HG03139 (cell line): ENCODE results near the gene CXCL9.
"Not testable (repeated sequence)": the region's sequence is repeated elsewhere in the genome, so short reads cannot be mapped to it uniquely, and the experiment has no call there.

Source experiments
- ATAC-seq: cut with Tn5 transposase; IDR thresholded peaks from one replicate; pipeline ENCODE4 v1.9.1; 2021; ENCODE audit not compliant: unreplicated experiment

Gene CXCL9

DNA sequence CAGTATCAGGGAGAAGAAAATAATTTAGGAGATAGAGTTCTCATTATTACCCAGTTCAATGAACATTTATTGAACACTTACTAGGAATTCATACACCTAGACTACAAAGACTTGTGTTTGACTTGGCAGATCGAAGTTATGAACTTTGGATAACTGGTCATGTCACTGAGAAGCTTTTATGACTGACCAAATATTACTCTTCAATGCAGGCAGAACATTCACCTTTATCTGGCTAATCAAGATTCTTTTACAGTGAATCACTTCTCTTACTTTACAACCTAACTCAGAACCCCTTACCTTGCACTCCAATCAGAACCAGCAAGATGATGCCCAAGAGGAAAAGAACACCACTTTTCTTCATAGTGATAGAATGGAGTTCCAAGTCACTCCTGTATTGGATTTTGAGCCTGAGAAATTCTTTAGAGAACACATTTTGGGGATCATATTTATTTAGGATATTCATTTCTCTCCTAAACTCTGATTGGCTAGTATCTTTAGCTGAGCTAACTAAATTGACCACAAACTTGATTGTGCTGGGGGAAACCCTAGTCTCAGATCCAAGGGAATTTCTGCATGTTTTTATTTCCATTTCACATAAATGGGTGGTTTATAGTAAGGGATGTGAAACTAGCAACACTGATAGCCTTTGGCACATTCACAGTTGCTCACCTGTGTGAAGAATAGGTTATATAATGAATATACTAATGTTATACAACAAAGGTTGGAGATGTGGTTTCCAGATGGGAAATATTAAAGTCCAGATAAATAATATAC lies at the start of gene CXCL9:
Gene CXCL9, minus strand, starts transcription at position 421 of the 774 bp plus-strand sequence. Its CDS starts 60 bp downstream, at position 361.
- ATAC-seq = no peak

DNA sequence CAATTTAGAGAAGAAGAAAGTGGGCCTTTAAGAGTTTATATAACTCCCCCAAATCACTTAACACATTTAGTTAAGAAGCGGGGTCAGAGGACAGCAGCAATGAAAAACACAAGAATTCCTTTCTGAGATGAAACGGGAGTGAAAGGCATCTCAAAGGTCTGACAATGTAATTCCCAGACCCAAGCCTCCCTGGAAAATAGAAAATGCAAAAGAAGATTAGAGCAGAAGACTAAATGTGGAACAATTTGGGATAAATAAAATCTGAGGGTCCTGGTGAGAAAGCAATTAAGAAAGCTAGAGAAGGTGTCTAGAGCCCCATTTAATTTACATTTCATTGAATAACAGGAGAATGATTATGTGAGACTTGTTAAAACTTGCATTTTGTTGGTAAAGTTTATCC lies 48.1 kb upstream of the CXCL9 start:
- ATAC-seq = no peak

DNA sequence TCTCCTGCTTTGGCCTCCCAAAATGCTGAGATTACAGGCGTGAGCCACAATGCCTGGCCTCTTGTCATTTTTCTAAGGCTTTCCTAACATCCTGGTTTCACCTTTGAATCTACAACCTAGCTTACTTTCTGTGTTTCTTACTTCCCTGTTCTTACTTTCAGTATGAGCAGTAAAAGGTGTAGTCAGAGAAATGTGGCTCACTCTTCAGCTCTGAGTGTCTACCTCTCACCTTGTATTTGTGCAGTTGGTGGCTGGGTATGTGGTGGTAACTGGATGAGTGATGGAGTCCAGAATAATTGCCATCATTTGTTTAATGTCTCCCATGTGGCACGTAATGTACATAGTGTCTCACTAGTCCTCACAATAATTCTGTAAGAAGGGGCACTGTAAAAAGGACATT lies 47.7 kb upstream of the CXCL9 start:
- ATAC-seq = peak; percentile 97

DNA sequence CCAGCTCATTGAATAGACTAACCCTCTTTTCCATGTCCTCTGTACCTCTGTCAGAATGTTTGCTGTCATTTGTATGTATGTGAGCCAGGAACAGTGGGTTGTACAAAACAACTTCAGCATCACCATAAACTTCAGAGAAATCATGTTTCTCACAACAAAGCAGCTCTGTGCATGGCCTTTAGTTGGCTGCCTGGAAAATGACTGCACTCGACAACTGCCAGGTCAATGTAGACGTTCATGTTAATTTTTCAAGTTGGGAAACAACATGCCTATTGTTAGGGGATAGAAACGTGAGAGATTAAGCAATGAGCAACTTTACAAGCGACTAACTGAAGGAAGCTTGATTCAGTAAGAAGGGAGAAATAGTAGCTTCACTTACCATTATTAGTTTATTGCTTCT lies 46.4 kb upstream of the CXCL9 start:
- no peak for ATAC-seq

DNA sequence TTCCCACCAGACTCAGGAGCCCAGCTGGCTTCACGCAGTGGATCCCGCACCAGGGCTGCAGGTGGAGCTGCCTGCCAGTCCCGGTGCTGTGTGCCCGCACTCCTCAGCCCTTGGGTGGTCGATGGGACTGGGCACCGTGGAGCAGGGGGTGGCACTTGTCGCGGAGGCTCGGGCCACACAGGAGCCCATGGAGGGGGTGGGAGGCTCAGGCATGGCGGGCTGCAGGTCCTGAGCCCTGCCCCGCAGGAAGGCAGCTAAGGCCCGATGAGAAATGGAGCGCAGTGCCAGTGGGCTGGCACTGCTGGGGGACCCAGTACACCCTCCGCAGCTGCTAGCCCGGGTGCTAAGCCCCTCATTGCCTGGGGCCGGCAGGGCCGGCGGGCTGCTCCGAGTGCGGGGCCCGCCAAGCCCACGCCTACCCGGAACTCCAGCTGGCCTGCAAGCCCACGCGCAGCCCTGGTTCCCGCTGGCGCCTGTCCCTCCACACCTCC lies 43.3 kb upstream of the CXCL9 start:
- ATAC-seq = not testable (repeated sequence)

DNA sequence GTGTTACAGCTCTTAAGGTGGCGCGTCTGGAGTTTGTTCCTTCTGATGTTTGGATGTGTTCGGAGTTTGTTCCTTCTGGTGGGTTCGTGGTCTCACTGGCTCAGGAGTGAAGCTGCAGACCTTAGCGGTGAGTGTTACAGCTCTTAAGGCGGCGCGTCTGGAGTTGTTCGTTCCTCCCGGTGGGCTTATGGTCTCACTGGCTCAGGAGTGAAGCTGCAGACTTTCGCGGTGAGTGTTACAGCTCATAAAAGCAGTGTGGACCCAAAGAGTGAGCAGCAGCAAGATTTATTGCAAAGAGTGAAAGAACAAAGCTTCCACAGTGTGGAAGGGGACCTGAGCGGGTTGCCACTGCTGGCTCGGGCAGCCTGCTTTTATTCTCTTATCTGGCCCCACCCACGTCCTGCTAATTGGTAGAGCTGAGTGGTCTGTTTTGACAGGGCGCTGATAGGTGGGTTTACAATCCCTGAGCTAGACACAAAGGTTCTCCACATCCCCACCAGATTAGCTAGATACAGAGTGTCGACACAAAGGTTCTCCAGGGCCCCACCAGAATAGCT lies 42.6 kb upstream of the CXCL9 start:
- ATAC-seq = not testable (repeated sequence)

DNA sequence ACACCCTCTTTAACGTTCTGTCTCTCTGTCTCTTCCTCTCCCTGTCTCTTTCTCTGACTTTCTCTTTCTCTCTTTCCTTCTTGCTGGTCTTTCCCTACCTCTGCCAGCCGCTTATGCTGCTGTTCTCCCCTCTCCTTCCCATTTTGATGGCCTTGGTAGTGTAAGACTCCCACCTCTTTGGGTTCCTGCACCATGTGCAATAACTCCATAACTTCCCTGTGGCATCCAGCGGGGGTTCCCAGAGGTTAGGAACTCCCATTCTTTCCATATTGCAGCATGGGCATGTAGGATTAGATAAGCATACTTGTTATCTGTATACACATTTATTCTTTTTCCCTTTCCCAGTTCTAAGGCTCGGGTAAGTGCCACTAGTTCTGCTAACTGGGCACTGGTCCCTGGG lies 37.4 kb upstream of the CXCL9 start:
- ATAC-seq = not testable (repeated sequence)

DNA sequence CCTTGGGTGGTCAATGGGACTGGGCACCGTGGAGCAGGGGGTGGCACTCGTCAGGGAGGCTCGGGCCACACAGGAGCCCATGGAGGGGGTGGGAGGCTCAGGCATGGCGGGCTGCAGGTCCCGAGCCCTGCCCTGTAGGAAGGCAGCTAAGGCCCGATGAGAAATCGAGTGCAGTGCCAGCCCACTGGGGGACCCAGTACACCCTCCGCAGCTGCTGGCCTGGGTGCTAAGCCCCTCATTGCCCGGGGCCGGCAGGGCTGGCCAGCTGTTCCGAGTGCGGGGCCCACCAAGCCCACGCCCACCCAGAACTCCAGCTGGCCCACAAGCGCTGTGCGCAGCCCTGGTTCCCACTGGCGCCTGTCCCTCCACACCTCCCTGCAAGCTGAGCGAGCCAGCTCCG lies 36.0 kb upstream of the CXCL9 start:
- not testable (repeated sequence) for ATAC-seq

DNA sequence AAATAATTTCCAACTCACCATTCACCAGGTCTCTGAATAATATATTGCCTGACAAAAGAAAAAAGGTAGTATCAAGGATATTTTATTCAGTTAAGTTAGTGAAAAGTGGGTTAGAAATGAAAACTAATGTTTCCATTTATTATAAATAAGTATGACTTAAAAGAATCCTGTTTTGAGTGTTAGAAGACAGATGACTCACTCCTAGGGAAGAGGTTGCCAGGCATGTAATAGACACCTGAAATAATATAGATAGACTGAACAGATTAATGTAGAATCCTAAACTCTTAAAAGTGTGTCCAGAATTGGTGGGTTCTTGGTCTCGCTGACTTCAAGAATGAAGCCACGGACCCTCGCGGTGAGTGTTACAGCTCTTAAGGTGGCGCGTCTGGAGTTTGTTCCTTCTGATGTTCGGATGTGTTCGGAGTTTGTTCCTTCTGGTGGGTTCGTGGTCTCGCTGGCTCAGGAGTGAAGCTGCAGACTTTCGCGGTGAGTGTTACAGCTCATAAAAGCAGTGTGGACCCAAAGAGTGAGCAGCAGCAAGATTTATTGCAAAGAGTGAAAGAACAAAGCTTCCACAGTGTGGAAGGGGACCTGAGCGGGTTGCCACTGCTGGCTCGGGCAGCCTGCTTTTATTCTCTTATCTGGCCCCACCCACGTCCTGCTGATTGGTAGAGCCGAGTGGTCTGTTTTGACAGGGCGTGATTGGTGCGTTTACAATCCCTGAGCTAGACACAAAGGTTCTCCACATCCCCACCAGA lies 35.1 kb upstream of the CXCL9 start:
- ATAC-seq = not testable (repeated sequence)

DNA sequence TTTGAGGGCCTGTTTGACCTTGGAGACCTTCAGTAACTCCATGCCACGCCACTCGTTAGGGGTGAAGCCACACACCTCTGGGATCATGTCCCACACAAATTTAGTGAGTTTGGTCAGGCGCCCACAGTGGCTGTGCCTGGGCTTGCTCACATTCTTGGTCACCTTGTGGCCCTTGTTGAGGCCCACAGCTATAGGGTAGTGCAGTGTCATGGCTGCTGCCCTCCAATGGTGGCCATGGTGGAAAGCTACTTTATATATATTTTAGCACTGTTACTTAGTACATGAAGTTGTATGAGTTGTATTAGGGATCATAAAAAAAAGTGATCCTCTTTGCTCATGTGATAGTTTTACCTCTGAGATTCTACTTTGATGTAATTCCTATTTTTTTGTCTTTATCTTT lies 29.5 kb upstream of the CXCL9 start:
- no peak for ATAC-seq

DNA sequence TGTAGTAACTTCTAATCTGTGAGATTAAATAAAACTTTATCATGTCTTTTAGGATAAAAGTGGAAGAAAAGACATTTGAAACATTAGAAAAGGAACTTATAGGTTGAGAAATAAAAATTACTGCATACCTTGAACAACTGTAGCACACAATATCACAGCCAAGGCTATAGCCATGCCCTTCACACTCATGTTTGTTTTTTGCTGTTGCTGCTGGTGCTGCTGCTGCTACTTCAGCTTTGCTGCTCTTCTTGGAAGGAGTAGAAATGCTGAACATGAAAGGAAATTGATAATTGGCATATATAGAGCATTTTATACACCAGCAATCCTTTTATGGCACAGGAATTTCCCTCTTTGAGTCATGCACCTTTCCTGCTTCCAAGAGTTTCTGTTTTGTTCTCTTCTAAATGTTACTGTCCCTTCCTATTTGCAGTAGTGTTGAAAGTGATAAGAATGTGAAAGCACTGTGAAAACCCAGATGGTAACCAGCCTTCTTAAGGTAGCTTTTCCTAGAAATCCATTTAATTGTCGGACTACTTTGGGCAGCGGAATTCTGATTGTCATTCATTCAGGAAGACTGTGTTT lies 28.6 kb upstream of the CXCL9 start, which contains the start of gene CXCL11:
Gene CXCL11, minus strand, starts transcription at position 272 of the 582 bp plus-strand sequence. Its CDS starts 83 bp downstream, at position 189.
- ATAC-seq = no peak

DNA sequence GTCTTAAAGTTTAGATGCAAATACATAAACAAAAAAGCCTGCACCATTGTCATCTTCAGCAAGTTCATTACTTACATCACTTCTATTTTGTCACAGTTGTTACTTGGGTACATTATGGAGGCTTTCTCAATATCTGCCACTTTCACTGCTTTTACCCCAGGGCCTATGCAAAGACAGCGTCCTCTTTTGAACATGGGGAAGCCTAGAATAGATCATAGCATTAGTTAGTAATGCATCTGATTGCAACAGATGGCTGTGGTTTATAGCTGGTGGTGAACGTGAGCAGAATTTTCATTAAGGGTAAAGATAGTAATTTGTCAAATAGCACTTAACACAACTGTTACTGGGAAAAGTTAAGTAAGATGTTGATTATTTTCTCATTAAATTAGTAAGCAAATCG lies 27.8 kb upstream of the CXCL9 start:
- no peak for ATAC-seq

DNA sequence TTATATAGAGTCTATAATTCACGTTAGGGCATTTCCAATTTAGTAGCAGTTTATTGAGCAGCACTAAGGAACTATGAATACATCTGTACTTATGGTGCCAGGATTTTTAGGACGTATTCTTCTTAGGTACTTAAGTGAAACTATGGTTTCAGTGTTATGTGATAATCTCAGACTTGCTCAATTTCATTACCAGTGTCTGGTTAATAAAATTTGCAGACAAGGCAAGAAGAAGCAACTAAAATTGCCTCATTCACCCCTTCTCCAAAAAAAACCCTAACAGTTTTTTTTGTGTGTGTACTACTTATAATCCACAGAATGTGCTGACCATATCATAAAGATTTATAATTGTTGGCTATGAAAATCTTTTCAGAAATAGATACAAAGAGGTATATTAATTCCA lies 22.0 kb upstream of the CXCL9 start:
- ATAC-seq = no peak

DNA sequence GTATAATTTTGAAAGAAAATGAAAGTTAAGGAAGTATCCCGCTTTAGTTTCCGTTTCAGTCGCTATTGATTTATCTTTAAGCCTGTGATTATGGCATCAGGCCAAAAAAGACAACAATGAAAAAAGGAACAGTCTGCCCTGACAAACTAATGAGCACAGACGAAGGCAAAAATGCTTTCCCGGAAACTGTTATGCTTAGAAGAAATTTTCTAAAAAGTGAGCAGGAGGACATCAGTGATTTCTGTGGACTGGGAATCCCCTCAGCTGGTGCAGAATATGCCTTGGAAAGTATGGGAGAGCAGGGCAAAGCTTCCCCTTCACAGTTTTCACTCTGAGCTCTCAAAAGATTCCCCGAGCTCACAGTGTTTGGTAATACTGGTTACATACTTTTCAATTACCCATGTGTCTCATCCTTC lies 21.0 kb upstream of the CXCL9 start:
- no peak for ATAC-seq

DNA sequence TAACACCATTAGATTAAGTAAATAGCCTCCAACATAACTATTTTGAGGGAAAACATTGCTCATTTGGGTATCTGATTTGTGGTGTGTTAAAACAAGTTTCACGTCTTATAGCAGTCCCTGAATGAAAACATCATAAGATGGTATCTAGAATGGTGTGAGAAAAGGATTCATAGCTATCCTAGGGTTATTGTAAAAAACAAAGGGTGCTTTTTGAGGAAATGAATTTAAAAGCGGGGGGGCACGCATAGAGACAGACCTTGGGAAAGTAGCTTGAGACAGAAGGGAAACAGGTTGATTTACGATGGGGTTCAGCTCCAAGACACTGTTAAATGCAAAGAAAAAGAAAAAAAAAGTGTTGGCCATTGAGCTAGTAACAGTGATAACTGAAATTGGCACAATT lies 16.8 kb upstream of the CXCL9 start:
- no peak for ATAC-seq

DNA sequence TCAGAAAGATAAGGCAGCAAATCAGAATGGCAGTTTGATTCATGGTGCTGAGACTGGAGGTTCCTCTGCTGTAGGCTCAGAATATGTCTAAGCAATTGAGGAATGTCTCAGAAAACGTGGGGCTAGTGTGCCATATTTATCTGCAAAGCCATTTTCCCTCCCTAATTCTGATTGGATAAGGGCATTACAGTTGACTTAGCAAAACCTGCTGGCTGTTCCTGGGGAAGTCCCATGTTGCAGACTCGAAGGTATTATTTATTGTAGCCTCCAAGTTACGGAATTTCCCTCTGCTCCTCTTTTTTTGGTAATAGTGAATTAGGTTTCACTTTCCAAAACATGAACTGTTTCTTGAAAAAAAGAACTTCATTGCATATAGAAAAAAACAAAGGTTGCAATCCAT lies 16.1 kb upstream of the CXCL9 start, which contains the start of gene CXCL10:
Gene CXCL10, minus strand, starts transcription at position 109 of the 400 bp plus-strand sequence. Its CDS starts 66 bp downstream, at position 43.
- ATAC-seq = no peak

DNA sequence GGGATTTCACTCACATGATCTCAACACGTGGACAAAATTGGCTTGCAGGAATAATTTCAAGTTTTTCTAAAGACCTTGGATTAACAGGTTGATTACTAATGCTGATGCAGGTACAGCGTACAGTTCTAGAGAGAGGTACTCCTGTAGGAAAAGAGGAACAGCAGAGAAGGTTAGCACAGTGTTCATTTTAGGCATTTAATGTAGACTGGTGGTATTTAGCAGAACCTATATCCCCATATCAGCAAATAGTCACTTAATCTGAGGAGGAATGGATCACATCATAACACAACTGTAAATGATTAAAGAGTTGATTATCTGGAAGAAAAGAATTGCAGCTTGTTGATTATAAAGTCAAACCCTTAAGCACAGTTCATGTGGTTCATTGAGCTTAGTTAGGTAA lies 15.4 kb upstream of the CXCL9 start:
- ATAC-seq = no peak

DNA sequence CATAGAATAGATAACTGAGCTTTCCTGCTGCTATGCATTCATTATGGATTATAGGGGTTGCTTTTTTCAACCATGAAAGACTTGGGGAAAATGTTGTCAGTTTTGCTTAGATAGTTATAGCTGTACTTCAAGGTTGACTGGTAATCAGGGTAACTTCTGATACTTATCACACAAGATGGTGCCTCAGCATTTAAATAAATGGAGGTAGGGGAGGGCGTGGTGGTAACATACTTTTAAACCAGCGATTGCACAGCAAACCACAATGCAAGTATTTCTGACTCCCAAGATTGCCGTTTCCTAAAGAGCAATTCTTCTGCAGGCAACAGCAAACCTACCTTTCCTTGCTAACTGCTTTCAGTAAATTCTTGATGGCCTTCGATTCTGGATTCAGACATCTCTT lies 14.7 kb upstream of the CXCL9 start:
- no peak for ATAC-seq

DNA sequence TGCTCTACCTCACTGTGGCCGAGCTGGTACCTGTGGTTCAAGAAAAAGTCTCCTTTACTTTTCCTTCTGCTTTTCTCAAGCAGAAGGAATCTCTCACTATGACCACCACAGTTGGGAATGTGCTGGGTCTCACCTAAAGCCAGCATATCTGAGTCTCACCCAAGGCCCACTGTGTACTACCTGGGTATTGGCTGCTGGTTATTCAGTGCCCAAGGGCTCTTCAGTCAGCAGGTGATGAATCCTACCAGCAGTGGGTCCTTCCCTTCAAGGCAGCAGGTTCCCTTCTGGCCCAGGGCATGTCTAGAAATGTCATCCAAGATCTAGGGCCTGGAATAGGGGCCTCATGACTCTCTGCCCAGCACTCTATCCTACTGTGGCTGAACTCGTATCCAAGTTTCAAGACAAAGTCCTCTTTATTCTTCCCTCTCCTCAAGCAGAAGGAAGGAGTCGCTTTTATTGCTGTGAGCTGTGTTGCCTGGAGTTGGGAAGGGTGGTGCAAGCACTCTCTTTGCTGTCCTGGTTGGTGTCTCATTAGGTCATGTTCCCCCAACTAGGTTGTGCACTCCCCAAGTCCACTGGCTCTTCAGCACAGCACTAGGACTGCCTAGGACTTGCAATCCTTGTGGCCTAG lies 9.9 kb upstream of the CXCL9 start:
- no peak for ATAC-seq

DNA sequence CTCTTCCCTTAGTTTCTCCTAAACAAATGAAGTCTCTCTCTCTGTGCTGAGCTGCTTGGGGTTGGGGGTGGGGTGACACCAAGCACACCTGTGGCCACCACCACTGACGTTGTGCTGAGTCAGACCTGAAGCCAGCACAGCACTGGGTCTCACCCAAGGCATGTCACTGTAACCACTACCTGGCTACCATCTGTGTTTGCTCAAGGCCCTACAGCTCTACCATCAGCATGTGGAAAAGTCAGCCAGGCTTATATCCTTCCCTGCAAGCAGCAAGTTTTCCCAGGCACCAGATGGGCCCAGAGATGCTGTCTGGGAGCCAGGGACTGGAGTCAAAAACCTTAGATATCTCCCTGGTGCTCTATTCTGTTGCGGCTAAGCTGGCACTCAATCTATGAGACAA lies 9.1 kb upstream of the CXCL9 start:
- ATAC-seq = peak; percentile 65

DNA sequence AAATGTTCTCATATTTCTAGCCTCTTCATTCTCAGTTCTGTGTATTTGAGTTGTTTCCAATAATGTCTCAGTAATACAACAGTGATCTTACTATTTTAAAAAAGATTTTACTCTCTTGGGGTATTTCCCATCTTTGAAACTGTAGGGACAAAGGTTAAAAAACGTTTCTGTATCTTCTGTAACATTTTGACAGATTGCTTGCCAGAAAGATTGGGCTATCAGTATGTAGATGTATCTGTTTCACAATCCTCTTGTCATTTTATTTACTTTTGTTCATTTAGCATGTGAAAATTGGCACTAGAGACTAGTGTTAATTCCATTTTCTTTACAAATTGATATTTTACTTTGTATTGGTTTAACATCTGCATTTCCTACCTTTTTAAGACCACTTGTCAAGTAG lies 6.2 kb upstream of the CXCL9 start:
- ATAC-seq = no peak
